ENCODE data around the gene TP53.

DNA sequence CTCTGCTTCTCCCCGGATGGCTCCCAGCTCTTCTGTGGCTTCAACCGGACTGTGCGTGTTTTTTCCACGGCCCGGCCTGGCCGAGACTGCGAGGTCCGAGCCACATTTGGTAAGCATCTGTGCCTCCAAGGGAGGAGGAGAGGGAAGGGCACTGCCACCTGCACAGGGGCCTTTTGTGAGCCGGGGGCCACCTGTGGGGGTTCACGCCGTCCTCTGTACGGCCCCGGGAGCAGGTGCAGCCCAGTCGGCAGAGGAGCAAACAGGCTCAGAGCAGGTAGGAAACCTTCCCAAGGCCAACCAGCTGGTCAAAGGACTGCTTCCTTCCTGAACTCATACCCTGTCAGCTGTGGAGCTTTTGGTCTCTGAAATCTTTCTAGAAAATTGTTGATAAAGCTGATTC, 14.4 kb upstream of the TP53 start:
- TF ChIP-seq, protein P1, sequence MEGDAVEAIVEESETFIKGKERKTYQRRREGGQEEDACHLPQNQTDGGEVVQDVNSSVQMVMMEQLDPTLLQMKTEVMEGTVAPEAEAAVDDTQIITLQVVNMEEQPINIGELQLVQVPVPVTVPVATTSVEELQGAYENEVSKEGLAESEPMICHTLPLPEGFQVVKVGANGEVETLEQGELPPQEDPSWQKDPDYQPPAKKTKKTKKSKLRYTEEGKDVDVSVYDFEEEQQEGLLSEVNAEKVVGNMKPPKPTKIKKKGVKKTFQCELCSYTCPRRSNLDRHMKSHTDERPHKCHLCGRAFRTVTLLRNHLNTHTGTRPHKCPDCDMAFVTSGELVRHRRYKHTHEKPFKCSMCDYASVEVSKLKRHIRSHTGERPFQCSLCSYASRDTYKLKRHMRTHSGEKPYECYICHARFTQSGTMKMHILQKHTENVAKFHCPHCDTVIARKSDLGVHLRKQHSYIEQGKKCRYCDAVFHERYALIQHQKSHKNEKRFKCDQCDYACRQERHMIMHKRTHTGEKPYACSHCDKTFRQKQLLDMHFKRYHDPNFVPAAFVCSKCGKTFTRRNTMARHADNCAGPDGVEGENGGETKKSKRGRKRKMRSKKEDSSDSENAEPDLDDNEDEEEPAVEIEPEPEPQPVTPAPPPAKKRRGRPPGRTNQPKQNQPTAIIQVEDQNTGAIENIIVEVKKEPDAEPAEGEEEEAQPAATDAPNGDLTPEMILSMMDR (IDR thresholded peaks at IDR 0.05), result no peak
- TF ChIP-seq, protein P2, sequence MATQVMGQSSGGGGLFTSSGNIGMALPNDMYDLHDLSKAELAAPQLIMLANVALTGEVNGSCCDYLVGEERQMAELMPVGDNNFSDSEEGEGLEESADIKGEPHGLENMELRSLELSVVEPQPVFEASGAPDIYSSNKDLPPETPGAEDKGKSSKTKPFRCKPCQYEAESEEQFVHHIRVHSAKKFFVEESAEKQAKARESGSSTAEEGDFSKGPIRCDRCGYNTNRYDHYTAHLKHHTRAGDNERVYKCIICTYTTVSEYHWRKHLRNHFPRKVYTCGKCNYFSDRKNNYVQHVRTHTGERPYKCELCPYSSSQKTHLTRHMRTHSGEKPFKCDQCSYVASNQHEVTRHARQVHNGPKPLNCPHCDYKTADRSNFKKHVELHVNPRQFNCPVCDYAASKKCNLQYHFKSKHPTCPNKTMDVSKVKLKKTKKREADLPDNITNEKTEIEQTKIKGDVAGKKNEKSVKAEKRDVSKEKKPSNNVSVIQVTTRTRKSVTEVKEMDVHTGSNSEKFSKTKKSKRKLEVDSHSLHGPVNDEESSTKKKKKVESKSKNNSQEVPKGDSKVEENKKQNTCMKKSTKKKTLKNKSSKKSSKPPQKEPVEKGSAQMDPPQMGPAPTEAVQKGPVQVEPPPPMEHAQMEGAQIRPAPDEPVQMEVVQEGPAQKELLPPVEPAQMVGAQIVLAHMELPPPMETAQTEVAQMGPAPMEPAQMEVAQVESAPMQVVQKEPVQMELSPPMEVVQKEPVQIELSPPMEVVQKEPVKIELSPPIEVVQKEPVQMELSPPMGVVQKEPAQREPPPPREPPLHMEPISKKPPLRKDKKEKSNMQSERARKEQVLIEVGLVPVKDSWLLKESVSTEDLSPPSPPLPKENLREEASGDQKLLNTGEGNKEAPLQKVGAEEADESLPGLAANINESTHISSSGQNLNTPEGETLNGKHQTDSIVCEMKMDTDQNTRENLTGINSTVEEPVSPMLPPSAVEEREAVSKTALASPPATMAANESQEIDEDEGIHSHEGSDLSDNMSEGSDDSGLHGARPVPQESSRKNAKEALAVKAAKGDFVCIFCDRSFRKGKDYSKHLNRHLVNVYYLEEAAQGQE (IDR thresholded peaks at IDR 0.05; ENCODE audit: insufficient read depth in 1 of 2, low read depth in 2 of 2, low read length in 1 of 2), result no peak
